Esophagus mucosa (tissue), 1 donor: ENCODE measurements around the gene WDFY2. TPM values are rescaled to one million over a fixed set of nuclear protein-coding genes. Genes with fewer than 3 reads are reported as not detected.
"Not testable (repeated sequence)": the region's sequence is repeated elsewhere in the genome, so short reads cannot be mapped to it uniquely, and the experiment has no call there.

ENCODE experiments used
- ATAC-seq: fragments of 200-7000 bp; cut with Tn5 transposase; one replicate; pipeline ENCODE4 v1.9.1; 2020
- total RNA-seq: library from RNA; stranded (reverse); gene quantifications from one replicate; pipeline ENCODE4 v1.2.4, GENCODE V29; 2023
- donor health status: DM: yes; HTN: yes; CAD: no.

The WDFY2 gene
- 15.9 TPM for total RNA-seq

GRCh38 chr13:51583875-51584730 is at the start of gene WDFY2:
WDFY2 (plus strand) TSS chr13:51584462; CDS start chr13:51584688, 226 bp downstream.
- peak; percentile 95 for ATAC-seq

GRCh38 chr13:51538591-51539179 is 45.6 kb upstream of the WDFY2 start:
- no peak for ATAC-seq

GRCh38 chr13:51539887-51540286 is 44.4 kb upstream of the WDFY2 start:
- ATAC-seq: no peak

DNA sequence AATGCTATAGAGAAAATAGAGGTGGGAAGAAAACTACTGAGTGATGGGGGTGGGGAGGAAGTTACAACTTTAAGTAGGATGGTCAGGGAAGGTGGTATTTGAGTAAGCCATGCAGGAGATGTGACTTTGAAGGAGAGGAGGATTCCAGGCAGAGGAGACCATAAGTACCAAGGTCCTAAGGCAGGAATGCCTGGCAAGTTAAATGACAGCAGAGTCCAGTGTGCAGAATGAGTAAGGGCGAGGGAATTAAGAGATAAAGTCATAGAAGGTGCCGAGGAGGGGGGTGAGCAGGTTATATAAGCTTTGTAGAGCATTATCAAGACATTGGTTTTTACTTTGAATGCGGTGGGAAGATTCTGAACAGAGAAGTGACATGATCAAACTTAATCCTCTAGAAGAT is 43.2 kb upstream of the WDFY2 start:
- no peak for ATAC-seq

DNA sequence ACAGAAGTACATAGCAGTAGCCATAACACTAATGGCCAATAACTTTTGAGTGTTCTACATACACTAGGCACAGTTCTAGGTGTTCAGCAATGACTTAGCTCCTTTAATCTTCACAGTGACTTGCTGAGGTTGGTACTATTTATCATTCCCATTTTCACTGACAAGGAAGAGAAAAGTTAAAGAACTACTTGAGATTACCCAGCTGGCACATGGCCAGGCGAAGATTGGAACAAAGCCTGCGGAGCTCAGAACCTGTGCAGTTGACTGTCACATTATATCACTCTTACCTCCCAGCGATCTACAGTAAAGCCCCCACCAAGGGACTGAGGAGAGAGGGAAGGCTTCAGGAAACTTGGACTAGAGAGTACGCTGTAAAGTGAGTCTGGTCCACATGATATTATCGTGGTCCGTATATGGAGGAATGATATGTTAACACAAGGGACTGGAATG is 42.4 kb upstream of the WDFY2 start:
- peak; percentile 47 for ATAC-seq

DNA sequence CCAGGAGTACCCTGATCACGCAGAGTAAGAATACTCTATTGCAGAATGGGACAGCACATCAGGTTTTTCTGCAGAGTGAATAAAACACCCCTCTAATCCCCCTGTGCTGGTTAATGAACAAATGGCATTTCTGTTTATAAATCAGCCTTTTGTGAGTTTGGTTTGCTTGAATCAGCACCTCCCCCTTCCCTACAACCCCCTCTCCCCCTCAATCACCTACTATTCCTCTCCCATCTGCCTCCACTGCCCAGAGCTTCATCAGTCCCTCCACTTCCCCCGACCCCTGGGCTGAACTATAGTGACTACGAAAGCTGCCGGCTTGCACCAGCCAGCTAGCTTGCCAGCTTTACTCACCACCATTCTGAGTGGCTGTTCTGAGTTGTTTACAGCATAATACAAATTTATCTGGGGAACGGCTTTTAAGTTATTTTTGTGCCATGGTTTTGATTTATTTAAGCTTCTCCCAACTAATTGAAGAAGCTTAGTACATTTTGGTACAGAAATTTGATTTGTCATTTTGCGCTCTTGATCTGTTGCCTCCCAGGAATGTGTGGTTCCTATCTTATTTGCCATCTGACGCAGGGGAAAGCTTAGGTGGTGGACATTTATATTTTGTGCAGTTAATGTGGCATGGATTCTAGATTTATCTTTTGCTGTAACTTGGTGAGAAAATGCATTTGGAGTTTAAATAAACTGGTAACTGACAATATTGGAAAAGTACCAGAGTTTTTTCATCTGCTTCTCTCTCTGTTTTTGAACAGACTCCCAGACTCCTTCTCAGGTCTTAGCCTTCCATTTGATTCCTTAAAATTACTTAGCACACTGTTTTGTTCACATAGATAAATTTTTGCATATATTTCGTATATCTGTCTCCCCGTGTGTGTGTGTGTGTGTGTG is 41.7 kb upstream of the WDFY2 start:
- ATAC-seq: no peak

DNA sequence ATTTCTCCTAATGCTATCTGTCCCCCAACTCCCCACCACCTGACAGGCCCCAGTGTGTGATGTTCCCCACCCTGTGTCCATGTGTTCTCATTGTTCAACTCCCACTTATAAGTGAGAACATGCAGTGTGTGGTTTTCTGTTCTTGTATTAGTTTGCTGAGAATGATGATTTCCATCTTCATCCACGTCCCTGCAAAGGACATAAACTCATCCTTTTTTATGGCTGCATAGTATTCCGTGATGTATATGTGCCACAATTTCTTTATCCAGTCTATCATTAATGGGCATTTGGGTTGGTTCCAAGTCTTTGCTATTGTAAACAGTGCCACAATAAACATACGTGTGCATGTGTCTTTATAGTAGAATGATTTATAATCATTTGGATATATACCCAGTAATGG is 38.8 kb upstream of the WDFY2 start:
- not testable (repeated sequence) for ATAC-seq

GRCh38 chr13:51547425-51548176 is 36.7 kb upstream of the WDFY2 start:
- ATAC-seq: no peak

DNA sequence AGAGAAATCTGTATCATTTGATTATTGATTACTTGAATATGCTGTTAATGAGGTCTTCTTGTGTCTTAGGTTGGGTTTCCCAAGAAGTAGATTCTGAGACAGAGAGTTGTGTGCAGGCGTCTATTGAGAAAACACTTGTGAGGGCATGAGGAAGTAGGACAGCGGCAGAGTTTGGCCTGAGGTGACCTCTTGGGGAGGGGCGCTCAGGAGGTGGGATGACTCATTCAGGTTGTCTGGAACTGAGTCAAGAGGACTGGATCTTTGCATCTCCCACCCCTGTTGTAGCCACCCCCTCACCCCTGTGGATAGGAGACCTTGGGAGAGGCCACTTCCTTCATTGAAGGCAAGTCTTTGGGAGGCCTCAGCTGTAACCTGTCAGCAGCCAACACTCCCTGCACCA is 35.2 kb upstream of the WDFY2 start:
- peak; percentile 88 for ATAC-seq

DNA sequence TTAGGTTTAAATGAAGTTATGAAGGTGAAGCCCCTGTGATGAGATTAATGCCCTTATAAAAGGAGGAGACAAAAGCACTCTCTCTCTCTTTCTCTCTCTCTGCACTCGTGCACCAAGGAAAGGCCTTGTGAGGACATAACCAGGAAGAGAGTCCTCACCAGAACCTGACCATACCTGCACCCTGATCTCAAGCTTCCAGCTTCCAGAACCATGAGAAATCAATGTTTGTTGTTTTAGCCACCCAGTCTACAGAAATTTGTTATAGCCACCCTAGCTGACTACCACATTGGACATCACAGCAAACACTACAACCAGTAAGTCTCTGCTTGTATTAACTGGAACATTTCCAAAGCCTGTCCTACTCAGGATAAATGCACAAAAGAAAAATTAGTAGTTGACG is 34.7 kb upstream of the WDFY2 start:
- ATAC-seq: peak; percentile 74

GRCh38 chr13:51550151-51550550 is 34.1 kb upstream of the WDFY2 start:
- ATAC-seq: no peak

- no peak for ATAC-seq
Observed at GRCh38 chr13:51551416-51551815, 32.8 kb upstream of the WDFY2 start.

DNA sequence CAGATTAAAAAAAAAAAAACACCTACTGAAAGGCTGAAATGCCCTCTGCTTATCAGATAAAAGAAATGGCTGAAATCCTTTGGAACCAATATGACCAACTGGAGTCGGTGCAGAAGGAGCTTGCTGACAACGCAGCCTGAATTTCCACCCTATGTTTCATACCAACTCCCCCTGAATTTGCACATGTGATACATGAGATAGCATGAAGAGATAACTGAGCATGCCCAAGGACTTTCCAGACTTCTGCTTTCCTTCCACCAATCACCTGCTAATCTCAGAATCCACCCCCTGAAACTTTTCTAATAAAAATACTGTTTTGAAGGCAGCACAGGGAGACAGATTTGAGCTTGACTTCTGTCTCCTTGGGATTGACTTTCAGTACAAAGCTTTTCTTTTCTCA is 32.2 kb upstream of the WDFY2 start:
- no peak for ATAC-seq

DNA sequence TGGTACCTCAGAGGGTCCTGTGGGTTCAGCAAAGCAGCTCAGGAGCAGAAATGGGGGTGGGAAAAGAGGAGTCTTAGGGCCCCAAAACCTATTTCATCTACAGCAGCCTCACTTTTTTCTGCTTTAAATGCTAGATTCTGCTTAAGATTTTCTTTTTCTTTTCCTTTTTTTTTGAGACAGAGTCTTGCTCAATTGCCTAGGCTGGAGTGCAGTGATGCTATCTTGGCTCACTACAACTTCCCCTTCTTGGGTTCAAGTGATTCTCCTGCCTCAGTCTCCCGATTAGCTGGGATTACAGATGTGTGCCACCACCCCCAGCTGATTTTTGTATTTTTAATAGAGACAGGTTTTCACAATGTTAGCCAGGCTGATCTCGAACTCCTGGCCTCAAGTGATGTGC is 30.7 kb upstream of the WDFY2 start:
- no peak for ATAC-seq

DNA sequence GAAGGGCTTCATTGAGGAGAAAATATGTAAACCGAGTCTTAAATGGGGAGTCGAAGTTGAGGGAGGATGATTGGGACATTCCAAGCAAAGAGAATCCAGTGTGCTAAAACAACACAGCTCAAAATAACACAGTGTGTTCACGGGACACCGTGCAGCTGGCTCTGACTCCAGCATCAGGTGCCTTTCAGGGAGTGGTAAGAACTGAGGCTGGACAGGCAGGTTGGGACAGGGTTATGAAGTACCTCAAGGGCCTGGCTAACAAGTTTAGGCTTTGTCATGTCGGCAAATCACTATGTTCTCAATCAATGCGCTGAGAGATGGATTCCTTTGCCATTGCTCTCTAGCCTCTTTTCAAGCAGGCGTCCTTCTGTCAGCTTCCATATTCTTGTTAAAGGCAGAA is 27.5 kb upstream of the WDFY2 start:
- peak; percentile 97 for ATAC-seq

GRCh38 chr13:51557438-51557837 is 26.8 kb upstream of the WDFY2 start:
- no peak for ATAC-seq

- peak; percentile 85 for ATAC-seq
Observed at GRCh38 chr13:51557875-51558612, 26.2 kb upstream of the WDFY2 start.

DNA sequence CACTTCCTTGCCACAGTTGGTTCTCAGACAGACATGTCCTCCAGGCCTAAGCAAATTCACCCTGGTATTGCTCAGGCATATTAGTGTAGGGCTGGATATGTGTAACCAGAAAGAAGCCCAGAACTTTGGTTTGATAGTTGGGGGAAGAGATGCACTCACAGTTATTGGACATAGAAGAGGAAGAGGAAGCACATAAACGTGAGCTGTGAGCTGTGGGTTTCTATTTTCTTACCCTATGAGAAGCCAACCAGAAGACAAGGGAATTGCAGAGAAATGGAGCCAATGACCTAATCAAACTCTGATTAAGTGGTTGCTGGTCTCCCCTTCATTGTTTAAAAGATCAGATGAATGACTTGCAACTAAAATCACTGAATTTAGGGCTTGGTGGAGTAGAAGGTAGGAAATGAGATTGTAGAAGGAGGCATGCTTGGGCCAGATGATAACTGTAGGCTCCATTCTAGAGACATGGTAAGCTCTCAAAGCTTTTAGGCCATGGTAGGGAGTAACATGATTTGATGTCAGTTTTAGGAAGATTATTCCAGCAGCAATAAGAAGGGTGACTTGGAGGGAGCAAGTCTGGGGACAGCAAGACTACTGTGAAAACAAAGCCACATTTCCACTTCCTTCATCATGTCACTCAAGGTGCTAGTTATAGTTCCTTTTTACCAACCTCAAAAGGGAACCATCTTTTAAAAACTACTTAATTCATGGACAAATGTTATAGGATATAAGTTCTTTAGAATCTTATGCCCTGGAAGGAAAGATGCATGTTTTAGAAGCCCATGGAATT is 24.1 kb upstream of the WDFY2 start:
- no peak for ATAC-seq

- no peak for ATAC-seq
Observed at GRCh38 chr13:51562011-51562671, 22.1 kb upstream of the WDFY2 start.

- ATAC-seq: peak; percentile 73
Observed at GRCh38 chr13:51564252-51564651, 20.0 kb upstream of the WDFY2 start.
